ENCODE measurements around the gene ADAM33. TPM values are rescaled to one million over a fixed set of nuclear protein-coding genes. Genes with fewer than 3 reads are reported as not detected.

Gene ADAM33
- total and polyA plus RNA-seq, 2 donors (not counting 1 experiment from before 2014, with no cell fraction given): not detected

DNA sequence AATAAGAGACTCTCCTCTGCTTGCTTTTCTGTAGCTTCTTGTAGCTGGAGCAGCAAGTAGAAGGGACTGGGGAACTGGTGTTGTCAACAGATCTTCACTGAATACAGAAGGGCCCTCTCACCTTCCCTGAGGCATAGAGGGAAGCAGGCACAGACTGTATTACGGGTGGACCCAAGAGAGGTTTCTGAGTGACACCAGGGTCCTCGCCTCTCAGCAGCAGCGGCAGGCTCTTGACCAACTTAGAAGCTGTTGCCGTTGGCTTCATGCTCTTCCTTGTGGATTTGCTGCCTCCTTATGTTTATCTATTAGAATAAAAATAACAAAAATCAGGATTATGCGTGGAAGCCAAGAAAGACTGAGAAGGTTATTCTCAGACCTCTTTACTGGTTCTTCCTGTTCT is 50.3 kb downstream of the ADAM33 start:
- Mint-ChIP-seq H3K4me1 (no peaks in the 10 kb centered on the region), H3K9me3 (ENCODE audit: insufficient read depth) (no peaks in the 10 kb centered on the region), H3K4me3 (no peak overlapping the region), H3K27me3 (no peaks in the 10 kb centered on the region), H3K27ac (no peak overlapping the region)
- ChIA-PET CTCF (no interaction called here), POLR2A (no interaction called here)
- Histone ChIP-seq H3K9me3 (ENCODE audit: control extremely low read depth in 1 of 3, control insufficient read depth in 2 of 3, insufficient read depth in 1 of 3, low read length in 2 of 3) (no peaks in the 10 kb centered on the region), H3K4me3 (ENCODE audit: control extremely low read depth in 1 of 5, extremely low read depth in 1 of 5, insufficient read depth in 1 of 5, low read depth in 2 of 5, low read length in 4 of 5) (no peak overlapping the region), H3K27me3 (replicated peaks in 1 of 4; ENCODE audit: control extremely low read depth in 1 of 4, control insufficient read depth in 3 of 4, insufficient read depth in 4 of 4, low read length in 3 of 4) (no peaks in the 10 kb centered on the region), H3K79me2 (ENCODE audit: control insufficient read depth, insufficient read depth, low read length) (no peaks in the 10 kb centered on the region), H3K27ac (ENCODE audit: low read length in 2 of 2) (no peak overlapping the region), H3K4me1 (ENCODE audit: control insufficient read depth in 2 of 2, insufficient read depth in 2 of 2, low read length in 2 of 2) (no peaks in the 10 kb centered on the region), H3K36me3 (replicated peaks in 1 of 2; ENCODE audit: control extremely low read depth in 1 of 2, control insufficient read depth in 1 of 2, extremely low read depth in 1 of 2, insufficient read depth in 2 of 2, low read length in 1 of 2) (peaks cover 0 to 8% of the 10 kb centered on the region in 2 experiments), H4K20me1 (ENCODE audit: control insufficient read depth, insufficient read depth, low read length, poor library complexity, severe bottlenecking) (no peaks in the 10 kb centered on the region), H3K4me2 (replicated peaks; ENCODE audit: low read depth, low read length, poor library complexity, severe bottlenecking) (no peak overlapping the region), H3K9ac (ENCODE audit: low read length) (no peak overlapping the region), H2AFZ (ENCODE audit: insufficient read depth, low read depth, low read length, poor library complexity, severe bottlenecking) (no peak overlapping the region)
- WGBS (ENCODE audit: insufficient coverage): 100% methylated on average over 1 of the region's 5 CpGs
- ATAC-seq (ENCODE audit: low read depth): no peak
- no peak for DNase-seq
- intact Hi-C loops (cut with micrococcal nuclease): no loop called here
- TF ChIP-seq, protein P1, sequence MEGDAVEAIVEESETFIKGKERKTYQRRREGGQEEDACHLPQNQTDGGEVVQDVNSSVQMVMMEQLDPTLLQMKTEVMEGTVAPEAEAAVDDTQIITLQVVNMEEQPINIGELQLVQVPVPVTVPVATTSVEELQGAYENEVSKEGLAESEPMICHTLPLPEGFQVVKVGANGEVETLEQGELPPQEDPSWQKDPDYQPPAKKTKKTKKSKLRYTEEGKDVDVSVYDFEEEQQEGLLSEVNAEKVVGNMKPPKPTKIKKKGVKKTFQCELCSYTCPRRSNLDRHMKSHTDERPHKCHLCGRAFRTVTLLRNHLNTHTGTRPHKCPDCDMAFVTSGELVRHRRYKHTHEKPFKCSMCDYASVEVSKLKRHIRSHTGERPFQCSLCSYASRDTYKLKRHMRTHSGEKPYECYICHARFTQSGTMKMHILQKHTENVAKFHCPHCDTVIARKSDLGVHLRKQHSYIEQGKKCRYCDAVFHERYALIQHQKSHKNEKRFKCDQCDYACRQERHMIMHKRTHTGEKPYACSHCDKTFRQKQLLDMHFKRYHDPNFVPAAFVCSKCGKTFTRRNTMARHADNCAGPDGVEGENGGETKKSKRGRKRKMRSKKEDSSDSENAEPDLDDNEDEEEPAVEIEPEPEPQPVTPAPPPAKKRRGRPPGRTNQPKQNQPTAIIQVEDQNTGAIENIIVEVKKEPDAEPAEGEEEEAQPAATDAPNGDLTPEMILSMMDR (IDR thresholded peaks at IDR 0.05): no peak
- TF ChIP-seq EZH2 (IDR thresholded peaks at IDR 0.05; ENCODE audit: borderline replicate concordance, insufficient read depth, low read depth, low read length, poor library complexity, severe bottlenecking): no peak

DNA sequence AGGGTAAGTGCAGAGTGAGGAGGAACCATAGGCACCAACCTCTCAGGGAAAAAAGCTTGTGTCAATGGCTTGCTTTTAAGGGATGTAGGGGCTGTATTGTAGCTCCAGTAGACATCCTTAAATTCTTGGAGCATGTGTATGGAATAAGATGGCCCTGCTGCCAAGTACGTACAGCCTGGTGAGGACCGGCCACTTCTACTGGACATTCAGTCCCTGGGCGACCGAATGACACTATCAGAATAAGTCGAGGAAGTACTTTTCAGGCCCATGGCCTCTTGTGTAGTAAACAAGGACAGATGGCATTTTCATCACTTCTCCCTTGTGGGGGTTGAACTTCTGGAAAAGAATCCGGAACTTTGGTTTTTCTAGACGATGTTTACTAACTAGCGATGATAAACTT is 51.4 kb downstream of the ADAM33 start:
- WGBS (ENCODE audit: insufficient coverage): 97% methylated on average over 5 of the region's 8 CpGs

More for the DNA sequence above, 51.4 kb downstream of the ADAM33 start:
- Mint-ChIP-seq H3K27ac (no peak overlapping the region), H3K27me3 (no peaks in the 10 kb centered on the region), H3K9me3 (ENCODE audit: insufficient read depth) (no peaks in the 10 kb centered on the region), H3K4me1 (no peaks in the 10 kb centered on the region), H3K4me3 (no peak overlapping the region)
- Histone ChIP-seq H3K4me3 (ENCODE audit: control extremely low read depth in 1 of 5, extremely low read depth in 1 of 5, insufficient read depth in 1 of 5, low read depth in 2 of 5, low read length in 4 of 5) (no peak overlapping the region), H3K27me3 (replicated peaks in 1 of 4; ENCODE audit: control extremely low read depth in 1 of 4, control insufficient read depth in 3 of 4, insufficient read depth in 4 of 4, low read length in 3 of 4) (no peaks in the 10 kb centered on the region), H3K36me3 (replicated peaks in 1 of 2; ENCODE audit: control extremely low read depth in 1 of 2, control insufficient read depth in 1 of 2, extremely low read depth in 1 of 2, insufficient read depth in 2 of 2, low read length in 1 of 2) (peaks cover 2 to 8% of the 10 kb centered on the region in 2 experiments), H3K4me2 (replicated peaks; ENCODE audit: low read depth, low read length, poor library complexity, severe bottlenecking) (no peak overlapping the region), H4K20me1 (ENCODE audit: control insufficient read depth, insufficient read depth, low read length, poor library complexity, severe bottlenecking) (no peaks in the 10 kb centered on the region), H2AFZ (ENCODE audit: insufficient read depth, low read depth, low read length, poor library complexity, severe bottlenecking) (no peak overlapping the region), H3K27ac (ENCODE audit: low read length in 2 of 2) (no peak overlapping the region), H3K79me2 (ENCODE audit: control insufficient read depth, insufficient read depth, low read length) (no peaks in the 10 kb centered on the region), H3K4me1 (ENCODE audit: control insufficient read depth in 2 of 2, insufficient read depth in 2 of 2, low read length in 2 of 2) (no peaks in the 10 kb centered on the region), H3K9me3 (ENCODE audit: control extremely low read depth in 1 of 3, control insufficient read depth in 2 of 3, insufficient read depth in 1 of 3, low read length in 2 of 3) (no peaks in the 10 kb centered on the region), H3K9ac (ENCODE audit: low read length) (no peak overlapping the region)
- ATAC-seq (ENCODE audit: low read depth): no peak
- ChIA-PET POLR2A (no interaction called here), CTCF (interaction anchor here (0.7 kb wide), 1 partner anchor 455 kb away, joined by 3 read pairs; no protein-coding TSS in a partner anchor)
- intact Hi-C loops (cut with micrococcal nuclease): no loop called here
- DNase-seq: no peak
- no peak for TF ChIP-seq EZH2 (IDR thresholded peaks at IDR 0.05; ENCODE audit: borderline replicate concordance, insufficient read depth, low read depth, low read length, poor library complexity, severe bottlenecking)
- TF ChIP-seq, protein P1 (IDR thresholded peaks at IDR 0.05): no peak

Measured in B cell (primary cell).